Uterus (tissue), 2 donors: ENCODE data around the gene TMEM234.

Experiments
- POLR2A ChIP-seq, 2 donors: fragments of 450-650 bp; IDR thresholded peaks; one replicate each; pipeline ENCODE4 v1.6.1; 2016; ENCODE audit warnings: antibody characterized with exemption in 2 of 2, mild to moderate bottlenecking in 1 of 2, moderate library complexity in 1 of 2
- TF ChIP-seq, protein P1 (sequence below), 4 experiments: fragments of 200-600 bp in 2 of 4; fragments of 450-650 bp in 2 of 4; sonication (generic) in 2 of 4; IDR thresholded peaks; one replicate each; pipeline ENCODE4 v1.5.1; 2016 to 2019; ENCODE audit warnings: antibody characterized with exemption in 4 of 4, mild to moderate bottlenecking in 2 of 4, moderate library complexity in 1 of 4

DNA sequence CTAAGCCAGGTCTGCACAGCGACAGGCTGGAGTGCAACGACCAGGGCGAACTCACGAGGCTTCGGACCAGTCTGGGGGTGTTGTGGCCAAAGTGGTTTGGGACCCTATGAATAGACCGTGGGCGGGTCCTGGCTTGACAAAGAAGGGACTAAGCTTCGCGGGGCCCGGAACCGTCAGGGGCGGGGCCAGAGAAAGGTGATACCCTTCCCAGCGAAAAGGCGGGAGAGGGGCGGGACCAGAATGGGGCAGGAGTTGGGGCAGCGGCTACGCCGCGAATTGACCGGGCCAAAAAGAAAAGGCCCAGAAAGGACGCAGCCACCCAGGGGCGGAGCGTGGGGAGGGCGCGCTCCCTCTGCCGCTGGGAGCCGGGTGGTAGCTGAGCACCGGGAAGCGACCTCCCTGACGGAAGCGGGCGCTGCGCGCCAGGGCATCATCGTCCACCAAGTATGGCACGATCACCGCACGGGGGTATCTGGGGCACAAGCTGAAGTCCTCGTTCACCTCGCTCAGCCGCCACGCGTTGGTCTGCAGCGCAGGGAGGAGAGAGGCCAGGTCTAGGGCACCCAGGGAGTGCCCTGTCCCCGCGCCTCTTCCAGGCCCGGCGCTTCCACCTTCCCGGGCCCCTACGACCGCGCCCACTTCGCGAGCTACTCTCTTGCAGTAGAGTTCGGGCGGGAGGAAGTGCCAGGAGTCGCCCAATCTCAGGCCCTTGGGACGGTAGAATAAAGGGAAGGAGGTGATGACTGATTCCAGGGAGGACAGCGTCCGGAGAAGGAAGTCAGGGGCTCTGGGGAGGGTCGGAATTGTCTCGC lies 18.2 kb upstream of the TMEM234 start:
- TF ChIP-seq, protein P1, sequence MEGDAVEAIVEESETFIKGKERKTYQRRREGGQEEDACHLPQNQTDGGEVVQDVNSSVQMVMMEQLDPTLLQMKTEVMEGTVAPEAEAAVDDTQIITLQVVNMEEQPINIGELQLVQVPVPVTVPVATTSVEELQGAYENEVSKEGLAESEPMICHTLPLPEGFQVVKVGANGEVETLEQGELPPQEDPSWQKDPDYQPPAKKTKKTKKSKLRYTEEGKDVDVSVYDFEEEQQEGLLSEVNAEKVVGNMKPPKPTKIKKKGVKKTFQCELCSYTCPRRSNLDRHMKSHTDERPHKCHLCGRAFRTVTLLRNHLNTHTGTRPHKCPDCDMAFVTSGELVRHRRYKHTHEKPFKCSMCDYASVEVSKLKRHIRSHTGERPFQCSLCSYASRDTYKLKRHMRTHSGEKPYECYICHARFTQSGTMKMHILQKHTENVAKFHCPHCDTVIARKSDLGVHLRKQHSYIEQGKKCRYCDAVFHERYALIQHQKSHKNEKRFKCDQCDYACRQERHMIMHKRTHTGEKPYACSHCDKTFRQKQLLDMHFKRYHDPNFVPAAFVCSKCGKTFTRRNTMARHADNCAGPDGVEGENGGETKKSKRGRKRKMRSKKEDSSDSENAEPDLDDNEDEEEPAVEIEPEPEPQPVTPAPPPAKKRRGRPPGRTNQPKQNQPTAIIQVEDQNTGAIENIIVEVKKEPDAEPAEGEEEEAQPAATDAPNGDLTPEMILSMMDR (IDR thresholded peaks at IDR 0.05), result peak; percentile 27 to 43 (median 38)
- TF ChIP-seq POLR2A (IDR thresholded peaks at IDR 0.05), result peak; percentile 57 to 83
